Stimulated activated CD8-positive, alpha-beta memory T cell treated with anti-CD3 and anti-CD28 coated beads, Interleukin-15, amount 100 ng/mL, for 1 hour (primary cell): ENCODE data around the gene FAM193A.
"Not testable (repeated sequence)": the region's sequence is repeated elsewhere in the genome, so short reads cannot be mapped to it uniquely, and the experiment has no call there.

Source experiments
- DNase-seq: peaks from one replicate; pipeline ENCODE4 v3.0.0-alpha.2; 2020; ENCODE audit warnings: low read depth

The FAM193A gene

DNA sequence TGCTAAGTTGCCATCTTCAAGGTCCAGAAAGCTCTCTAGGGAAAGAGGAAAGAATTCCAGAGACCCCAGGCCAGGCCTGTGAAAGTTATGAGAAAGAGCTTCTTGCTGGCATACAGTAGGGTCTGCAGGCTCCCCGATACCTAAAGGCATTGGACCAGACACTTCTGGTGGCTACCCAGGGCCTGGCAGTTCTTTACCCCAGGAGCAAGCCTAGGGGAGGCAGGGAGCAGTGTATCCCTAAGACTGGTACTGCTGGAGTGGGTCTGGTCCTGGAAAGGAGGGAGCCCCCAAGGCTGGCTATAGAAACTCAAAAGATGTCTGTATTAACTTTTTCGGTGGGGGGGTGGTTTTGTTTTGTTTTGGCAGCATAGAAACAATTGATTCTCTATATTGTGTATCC lies 19.8 kb upstream of the FAM193A start:
- no peak for DNase-seq

DNA sequence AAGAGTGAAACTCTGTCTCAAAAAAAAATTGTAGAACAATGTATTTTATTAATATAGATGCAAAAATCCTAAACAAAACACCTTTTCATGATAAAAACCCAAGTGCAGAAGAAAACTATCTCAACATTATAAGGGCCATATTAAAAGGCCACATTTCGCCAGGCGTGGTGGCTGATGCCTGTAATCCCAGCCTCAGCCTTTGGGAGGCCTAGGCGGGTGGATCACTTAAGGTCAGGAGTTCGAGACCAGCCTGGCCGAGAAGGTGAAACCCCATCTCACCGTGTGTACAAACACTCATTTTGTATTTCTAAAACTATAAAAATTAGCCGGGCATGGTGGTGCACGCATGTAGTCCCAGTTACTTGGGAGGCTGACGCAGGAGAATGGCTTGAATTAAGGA lies 9.9 kb upstream of the FAM193A start:
- no peak for DNase-seq

DNA sequence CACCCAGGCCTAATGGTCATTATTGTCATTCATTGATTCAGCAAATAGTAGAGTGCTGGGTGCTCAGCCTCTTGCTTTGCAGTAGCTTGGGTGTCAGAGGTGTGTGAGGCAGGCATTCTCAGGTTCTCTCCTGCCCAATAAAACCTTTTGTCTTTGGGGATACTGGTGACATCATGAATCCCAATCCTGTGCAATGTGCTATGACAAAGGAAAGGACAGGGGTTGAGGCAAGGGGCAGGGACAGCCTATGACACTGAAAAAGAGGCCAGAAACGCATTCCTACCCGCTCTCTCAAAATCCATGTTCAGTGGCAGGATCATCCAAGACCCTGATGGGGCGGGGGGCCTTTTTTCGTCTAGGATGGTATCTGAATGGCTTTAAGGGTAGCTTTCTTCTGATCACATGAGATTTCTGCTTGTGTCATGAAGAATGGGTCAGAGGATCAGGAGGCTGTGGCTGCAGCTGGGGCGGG lies 1.5 kb upstream of the FAM193A start:
- DNase-seq, result no peak

DNA sequence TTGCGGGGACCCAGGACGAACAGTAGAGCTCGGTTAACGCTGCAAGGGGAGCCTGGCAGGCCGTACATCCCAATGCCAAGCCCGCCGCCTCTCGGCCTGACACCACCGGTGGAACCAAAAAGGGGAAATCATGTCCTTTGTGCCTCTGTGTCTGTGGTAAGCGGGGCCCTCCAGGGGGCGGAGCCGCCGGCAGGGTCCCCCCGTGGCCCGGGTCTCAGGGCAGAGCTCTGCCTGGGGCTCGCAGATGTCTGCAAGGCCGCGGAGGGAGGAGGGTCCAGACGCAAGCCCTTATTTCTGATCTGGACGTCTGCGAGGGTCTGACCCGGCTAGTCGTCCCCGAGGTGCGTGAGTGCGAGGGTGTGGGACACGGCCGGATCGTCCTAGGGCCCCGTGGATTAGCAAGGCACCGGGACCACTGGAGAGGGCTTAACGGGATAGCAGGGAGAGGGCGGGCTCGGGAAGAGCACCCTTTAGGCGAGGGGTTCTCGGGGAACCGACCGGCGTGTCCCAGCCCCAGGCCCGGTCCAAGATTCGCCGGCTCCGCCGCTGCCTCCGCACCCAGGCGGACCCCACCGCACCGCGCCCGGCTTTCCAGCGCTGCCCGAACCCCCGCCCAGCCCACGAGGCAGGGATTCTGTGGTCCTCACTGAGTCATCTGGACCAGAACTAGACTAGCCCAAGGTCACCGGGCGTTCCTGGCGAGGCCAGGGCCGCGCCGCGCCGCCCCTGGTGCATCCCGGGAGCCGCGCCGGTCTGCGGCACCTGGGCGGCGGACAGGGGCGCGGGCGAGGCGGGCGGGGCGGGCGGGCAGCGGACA lies 863 bp upstream of the FAM193A start:
- peak; percentile 12 for DNase-seq

DNA sequence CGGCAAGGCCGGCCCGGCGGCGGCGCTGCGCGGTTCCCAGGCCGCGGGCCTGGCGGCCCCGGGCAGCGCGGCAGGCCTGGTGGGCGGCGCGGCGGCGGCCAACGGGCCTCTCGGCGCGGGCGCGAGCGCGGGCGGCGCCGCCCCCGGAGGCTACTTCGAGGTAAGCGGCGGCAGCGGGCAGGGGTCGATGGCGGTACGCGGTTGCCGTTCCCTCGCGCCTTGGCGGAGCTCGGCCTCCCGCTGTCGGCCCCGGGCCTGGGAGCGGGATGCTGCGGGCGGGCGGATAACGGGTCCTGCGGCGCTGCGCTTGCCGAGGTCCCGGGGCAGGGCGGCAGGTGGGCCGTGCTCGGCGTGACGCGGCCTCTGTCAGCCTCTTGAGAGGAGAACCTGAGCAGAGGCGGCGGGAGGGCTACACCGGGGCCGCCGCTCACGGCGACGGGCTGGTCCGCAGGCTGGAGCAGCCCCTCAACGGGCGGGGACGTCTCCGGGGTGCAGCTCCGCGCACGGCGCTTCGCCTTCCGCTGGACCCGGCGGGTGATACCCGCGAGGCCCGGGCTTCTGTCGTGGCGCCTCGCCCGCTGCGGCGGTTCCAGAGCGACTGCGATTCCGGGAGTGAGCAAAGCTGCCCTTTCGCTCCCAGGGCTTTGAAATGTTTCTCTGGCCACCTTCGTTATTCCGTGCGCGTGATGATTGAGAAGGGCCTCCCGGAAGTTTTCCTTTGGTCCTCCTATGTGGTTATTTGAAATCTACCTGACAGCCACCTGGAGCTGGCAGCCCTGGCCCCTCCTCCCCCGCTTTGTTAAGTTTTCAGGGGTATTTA lies 774 bp downstream of the FAM193A start:
- DNase-seq, result peak; percentile 7

DNA sequence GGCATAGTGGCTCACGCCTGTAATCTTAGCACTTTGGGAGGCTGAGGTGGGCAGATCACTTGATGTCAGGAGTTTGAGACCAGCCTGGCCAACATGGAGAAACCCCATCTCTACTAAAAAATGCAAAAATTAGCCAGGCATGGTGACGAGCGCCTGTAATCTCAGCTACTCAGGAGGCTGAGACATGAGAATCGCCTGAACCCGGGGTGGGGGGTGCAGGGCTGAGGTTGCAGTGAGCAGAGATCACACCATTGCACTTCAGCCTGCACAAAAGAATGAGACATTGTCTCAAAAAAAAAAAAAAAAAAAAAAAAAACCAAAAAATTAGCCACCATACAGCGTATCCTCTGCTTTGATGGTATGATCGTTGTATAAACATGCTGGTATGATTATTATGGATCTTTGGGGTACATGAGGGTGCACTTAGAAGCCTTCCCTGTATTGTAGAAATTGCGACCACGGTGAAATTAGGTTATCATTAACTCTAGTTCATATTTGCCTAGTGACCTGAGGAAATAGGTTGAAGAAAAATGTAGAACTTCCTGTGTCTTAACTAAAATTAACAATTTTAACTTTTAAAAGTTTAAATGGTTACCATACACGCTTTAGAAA lies 7.2 kb downstream of the FAM193A start:
- DNase-seq, result not testable (repeated sequence)

DNA sequence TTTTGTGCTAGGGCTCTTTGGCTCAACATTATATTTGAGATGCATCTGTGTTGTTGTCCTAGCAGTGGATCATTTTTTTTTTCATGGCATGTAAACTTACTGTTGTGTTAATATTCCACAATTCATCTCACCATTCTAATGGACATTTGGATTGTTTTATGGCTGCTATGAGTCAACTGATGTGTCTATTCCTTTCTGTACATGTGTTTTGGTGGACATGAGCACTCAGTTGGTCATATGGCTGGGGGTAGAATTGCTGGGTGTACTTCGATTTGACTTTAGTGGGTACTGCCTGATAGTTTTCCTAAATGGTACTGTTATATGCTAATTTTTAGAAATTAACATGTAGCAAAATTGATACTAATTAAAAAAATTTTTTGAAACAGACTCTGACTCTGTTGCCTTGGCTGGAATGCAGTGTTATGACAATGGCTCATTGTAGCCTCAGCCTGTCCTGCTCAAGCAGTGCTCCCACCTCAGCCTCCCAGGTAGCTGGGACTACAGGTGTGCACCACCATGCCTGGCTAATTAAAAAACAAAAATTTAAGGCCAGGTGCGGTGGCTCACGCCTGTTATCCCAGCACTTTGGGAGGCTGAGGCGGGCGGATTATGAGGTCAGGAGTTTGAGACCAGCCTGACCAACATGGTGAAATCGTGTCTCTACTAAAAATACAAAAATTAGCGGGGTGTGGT lies 9.0 kb downstream of the FAM193A start:
- no peak for DNase-seq

DNA sequence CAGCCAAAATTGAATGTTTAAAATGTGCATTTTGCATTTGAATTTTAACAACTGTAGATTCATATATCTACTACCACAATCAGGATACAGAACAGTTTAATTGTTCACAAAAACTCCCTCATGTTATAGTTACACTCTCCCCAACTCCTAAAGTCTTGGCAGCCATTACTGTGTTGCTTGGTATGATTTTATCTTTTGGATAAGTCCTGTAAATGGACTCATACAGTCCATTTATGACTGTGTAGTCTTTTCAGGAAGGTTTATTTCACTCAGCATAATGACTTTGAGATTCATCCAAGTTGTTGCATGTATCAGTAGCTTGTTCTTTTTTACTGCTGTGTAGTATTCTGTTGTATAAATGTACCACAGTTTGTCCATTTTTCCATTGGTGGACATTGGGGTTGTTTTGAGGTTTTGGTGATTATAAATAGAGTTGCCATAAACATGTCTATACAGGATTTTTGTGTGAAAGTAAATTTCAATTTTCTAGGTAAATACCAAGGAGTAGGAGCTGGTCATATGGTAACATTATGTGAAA lies 9.9 kb downstream of the FAM193A start:
- no peak for DNase-seq

DNA sequence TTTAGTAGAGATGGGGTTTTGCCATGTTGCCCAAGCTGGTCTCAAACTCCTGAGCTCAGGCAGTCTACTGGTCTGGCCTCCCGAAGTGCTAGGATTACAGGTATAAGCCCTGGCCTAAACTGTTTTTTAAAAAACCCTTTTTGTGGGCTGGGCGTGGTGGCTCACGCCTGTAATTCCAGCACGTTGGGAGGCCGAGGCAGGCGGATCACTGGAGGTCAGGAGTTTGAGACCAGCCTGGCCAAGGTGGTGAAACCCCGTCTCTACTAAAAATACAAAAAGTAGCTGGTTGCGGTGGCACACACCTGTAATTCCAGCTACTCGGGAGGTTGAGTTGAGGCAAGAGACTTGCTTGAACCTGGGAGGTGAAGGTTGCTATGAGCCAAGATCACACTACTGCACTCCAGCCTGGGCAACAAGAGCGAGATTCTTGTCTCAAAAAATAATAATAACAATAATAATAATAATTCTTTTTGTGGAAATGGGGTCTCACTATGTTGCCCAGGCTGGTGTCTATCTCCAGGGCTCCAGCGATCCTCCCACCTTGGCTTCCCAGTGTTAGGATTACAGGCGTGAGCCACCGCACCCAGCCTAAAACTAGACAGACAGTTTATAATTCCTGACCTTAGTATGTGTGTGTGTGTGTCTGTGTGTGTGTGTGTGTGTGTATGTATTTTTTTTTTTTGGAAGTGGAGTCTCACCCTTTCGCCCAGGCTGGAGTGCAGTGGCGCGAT lies 10.7 kb downstream of the FAM193A start:
- not testable (repeated sequence) for DNase-seq

DNA sequence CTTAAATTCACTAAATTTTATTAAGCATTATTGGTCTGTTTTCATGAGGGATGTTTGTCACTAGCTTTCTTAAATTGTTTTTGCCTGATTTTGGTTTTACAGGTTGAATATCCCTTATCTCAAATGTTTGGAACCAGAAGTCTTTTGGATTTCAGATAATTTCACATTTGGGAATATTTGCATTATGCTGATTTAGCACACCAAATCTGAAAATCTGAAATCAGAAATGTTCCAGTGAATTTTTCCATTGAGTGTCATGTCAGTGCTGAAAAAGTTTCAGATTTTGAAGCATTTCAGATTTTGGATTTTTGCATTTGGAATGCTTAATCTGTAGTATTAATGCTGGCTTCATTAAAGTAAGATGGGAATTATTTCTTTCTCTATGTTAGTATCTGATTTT lies 14.7 kb downstream of the FAM193A start:
- no peak for DNase-seq

DNA sequence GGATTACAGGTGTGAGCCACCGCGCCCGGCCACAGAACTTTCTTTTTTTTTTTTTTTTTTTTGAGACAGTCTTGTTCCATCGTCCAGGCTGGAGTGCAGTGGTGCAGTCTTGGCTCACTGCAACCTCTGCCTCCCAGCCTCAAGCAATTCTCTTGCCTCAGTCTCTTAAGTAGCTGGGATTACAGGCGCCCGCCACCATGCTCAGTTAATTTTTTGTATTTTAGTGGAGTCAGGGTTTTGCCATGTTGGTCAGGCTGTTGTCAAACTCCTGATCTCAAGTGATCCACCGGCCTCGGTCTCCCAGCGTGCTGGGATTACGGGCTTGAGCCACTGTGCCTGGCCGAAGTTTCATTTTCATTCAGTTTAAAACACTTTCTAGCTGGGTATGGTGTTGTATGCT lies 16.4 kb downstream of the FAM193A start:
- DNase-seq, result no peak

DNA sequence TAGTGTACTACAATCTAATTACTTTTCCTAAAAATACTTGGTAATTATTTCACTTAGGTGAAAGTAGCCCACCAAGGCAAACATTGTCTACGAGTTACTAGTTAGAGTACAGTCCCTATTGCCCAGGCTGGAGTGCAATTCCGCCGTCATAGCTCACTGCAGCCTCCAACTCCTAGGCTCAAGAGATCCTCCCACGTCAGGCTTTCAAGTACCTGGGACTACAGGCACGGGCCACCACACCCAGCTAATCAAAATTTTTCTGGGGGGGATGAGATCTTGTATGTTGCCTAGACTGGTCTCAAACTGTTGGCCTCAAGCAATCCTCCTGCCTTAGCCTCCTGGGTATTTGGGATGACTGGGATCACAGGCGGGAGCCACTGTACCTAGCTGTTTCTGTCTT lies 21.9 kb downstream of the FAM193A start:
- DNase-seq, result no peak

DNA sequence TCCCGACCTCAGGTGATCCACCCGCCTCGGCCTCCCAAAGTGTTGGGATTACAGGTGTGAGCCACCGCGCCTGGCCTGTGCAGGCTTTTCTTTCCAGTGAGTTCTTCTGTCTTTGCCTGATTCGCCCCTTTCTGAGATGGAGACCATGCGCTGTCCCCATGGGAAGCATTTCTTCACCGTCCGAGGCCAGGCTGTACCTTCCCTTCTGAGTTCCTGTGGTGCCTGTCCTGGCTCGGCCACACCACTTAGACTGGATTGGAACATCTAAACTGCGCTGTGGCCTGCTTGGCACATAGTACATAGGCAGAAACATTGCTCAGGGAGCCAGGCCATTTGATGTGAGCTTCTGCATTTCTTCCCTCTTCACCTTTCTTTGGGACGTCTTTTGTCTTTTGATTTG lies 23.7 kb downstream of the FAM193A start:
- DNase-seq, result no peak

DNA sequence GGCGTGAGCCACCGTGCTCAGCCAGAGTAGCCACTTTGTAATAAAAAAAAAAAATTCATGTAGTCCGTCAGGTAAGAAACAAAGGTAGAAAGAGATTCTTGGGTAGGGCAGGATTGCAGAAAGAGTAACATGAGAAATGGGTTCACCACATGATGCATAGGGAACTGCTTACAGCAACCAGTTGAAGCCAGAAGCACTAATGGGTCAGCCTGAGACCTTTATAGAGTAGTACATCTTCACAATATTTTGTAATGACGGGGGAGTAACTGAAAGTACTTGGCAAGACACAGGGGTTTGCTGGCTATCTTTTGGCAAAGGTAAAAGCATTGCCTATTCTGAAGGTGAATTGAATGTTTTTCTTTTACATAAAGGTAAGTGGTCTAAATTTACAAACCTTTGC lies 29.1 kb downstream of the FAM193A start:
- DNase-seq, result no peak

DNA sequence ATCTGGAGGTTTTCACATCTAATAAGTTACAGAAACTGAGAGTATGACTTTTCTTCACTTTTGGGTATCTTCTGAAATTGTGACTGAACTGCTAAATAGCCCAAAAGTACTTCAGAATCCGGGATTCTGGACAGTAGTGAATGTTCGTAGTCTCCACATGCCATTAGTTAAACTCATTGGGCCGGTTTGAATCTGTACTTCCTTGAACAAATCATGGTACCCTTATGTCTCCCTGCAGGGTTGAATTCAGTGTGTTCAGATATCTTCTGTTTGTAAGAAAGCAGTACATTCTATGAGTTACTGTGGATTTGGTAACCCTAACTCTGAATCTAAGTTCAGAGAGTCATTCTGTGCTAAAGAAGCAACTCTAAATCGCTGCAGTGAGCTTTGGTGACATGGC lies 33.6 kb downstream of the FAM193A start:
- DNase-seq, result no peak

DNA sequence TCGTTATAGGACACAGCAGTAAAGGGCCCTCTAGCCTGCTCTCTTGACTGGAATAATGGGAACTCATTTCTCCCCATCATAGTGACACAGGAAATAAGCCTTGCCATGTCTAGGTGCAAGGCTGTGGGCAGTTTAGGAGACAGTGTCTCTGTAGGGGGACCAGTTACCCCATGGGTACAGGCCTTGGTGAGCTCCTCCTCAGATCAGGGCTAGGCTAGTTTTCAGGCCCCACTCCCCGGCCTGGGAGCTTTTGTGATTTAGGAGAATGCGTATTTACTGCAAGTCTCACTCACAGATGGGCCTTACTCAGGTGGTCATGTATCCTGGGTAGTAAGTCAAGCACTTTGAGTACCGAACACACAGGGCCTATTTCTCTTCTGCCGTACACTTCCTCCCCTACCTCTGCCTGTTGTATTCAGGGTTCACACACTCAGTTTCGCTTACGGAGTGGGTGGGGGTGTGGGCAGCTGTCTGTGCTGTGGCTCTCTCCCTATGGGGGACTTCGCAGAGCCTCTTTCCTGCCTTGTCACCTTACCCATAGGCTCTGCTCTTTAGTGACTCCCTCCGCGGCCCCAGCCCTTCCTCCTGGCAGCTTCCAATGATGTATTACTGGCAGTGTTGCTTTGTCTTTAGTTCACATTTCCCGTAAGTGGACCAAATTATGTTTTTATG lies 34.2 kb downstream of the FAM193A start:
- no peak for DNase-seq

DNA sequence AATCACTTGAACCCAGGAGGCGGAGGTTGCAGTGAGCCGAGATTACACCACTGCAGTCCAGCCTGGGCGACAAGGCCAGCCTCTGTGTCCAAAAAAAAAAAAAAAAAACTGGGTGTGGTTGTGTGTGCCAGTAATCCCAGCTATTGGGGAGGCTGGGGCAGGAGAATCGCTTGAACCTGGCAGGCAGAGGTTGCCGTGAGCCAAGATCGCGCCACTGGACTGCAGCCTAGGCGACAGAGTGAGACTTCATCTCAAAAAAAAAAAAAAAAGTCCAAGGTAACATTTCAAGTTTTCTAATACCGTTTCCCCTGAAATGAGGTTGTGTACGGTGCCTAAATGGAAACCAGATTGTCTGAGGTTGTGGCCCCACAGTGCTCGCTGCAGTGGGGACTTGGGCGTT lies 35.6 kb downstream of the FAM193A start:
- DNase-seq, result no peak

DNA sequence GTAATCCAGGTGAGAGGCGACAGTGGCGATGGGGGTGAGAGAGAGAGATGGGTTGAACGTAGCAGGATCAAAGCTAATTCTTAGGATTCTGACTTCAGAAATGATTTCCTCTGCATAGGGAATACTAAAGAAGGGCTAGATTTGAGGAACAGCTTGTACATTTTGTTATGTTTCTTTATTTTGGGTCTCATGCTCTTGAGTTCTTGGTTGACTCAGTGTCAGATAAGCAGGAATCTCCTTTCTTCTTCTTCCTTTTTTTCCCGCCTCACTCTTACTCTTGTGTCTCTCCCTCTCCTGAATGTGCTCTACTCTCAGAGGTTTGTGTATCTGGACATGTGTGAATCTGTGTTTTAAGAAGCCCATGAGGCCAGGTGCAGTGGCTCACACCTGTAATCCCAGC lies 36.4 kb downstream of the FAM193A start:
- DNase-seq, result no peak

DNA sequence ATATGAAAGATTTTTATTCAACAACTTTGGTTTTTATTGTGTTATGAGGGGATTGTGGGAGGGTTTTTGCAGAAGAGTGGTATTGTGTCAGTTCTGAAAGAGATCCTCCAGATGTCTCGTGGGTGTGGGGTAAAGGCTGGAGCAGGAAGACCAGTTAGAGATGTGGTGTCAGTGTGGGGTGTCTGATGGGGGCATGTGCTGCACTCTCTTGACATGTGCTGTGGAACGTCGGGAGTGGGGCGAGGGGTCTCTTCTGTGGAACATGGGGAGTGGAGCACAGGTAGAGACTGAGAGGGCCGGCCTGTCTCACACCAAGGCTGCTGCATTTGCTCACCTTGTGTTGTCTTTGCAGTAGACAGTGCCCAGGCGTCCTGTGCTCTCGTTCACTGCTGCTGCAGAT lies 37.6 kb downstream of the FAM193A start:
- DNase-seq, result no peak

DNA sequence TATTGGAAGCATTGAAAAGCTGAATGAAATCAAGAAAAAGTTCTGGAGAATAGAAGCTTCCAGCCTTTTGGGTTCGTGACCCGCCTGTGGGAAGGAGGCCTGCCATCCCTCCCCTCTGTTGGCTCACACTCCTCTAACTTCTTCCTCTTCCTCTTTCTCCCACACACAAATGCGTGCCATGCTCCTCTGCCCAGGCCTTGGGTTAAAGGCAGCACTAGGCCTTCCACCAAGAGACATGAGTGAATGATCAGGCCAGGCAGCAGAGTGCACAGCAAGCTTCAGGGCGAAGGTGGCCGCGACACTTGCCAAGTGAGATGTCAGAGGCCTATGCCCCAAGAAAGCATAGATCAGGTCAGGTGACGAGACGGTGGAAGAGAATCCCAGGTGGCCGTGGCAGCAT lies 38.4 kb downstream of the FAM193A start:
- DNase-seq, result no peak

DNA sequence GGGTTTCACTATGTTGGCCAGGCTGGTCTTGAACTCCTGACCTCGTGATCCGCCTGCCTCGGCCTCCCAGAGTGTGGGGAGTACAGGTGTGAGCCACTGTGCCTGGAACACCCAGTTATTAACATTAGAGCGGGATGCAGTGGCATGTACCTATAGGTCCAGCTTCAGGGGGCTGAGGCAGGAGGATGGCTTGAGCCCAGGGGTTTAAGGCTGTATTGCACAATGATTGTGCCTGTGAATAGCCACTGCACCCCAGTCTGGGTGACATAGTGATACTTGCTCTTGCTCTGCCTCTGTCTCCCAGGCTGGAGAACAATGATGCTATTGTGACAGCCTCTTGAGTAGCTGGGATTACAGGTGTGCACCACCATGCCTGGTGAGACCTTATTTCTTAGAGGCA lies 39.8 kb downstream of the FAM193A start:
- no peak for DNase-seq
